ENCODE measurements around the gene PANX3. TPM values are rescaled to one million over a fixed set of nuclear protein-coding genes. Genes with fewer than 3 reads are reported as not detected.
A peak's percentile ranks its signal among the peaks of the same experiment; 100 is the strongest.

The PANX3 gene
- total RNA-seq, 1 donor from 2014 or later: not detected

DNA sequence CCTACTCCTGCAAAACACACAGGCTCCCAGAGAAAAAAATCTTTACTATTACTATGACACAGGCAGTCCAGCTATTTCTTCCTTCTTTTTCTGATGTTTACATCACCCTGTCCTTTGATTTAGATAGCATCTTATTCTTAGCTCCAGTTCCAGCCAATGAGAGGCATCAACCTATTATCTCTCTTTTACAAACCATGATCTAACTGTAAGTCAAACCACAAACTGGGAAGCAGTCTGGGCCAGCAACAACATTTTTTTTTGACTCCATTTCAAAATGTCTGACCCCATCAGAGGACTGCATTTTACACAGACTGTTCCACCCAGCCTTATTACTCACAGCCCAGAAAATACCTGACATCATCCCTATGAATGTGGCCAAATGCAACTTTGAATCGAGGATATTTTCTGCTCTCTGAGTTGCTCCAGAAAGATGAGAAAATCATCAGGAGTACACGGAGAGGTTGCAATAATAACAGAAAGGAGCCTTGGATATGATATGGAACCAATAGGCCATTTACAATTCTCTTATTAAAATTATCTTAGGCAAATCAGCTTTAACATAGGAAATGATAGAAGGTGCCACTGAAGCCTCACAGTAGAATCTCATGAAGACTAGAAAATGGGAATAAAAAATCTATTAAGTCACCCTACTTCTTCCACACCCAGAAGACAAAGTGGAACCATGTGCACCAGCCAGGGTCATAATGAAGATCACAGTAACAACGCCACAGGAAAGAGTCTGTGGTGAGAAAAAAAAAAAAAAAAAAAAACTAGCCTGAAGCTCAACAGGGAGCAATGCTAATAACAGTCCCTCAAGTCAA is 32.6 kb downstream of the PANX3 start:
- no peak for DNase-seq
- no peak for ATAC-seq (ENCODE audit: poor library complexity)
- intact Hi-C loops (cut with DNase I): loop anchor here (5.0 kb wide), 1 partner anchor 193 kb away; no protein-coding TSS in a partner anchor

DNA sequence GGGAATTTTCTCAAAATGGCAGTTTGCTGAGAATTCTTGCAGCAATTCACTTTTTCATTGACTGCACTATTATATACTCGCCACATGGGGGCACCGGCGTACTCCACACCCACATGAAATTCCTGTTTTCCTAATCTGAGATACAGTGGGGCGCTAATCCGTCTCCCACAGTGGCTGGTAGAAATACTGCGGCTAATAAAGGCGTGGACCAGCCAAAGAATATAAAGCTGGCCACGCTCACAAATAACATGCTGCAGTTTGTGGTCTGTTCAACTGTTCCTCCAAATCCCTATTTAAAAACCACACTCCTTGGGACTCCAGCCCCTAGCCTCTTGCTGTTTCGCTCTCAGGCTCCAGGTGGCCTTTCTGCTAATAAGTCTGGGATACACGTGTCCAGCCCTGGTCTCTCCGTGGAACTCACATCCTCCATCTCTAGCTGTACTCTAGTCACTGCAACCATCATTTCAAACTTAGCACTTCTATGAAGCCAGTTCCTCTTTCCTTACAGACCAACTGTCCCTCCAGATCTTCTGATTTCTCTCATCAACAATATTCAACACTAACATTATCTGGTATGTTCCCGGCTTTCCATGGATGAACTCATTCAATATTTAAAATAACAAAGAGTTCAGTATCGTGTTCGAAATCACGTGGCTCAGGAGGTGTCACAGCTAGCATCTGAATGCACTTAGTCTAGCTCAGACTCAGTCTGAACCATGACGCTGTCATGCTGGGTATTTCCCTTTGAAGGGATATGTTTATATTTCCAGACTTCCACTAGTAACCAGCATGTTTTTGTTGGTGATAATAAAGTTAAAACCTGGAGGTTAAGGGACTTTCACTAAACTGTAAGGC is 33.4 kb downstream of the PANX3 start:
- ATAC-seq (ENCODE audit: poor library complexity) (peak; percentile 90), DNase-seq (peak; percentile 46)
- intact Hi-C loops (cut with DNase I): loop anchor here (5.0 kb wide), 1 partner anchor 193 kb away; no protein-coding TSS in a partner anchor

DNA sequence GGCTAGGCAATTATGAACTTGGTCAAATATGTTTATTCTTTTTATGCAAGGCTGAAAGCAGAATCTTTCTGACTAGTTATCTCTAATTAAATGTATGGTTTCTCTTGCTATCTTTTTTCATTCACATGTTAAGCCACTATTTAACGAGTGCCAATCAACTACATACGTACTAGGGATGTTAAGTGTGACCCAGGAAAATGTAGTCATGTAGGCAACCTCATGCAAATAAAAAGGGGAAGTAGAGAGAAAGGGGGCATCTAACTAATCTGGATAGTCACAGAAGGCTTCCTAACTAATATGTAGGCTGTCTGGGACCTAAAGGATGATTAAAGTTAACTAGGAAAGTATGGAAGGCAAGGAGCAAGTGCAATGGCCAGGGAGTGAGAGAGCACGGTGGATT is 34.9 kb downstream of the PANX3 start:
- no peak for ATAC-seq (ENCODE audit: poor library complexity)
- intact Hi-C loops (cut with DNase I): no loop called here

DNA sequence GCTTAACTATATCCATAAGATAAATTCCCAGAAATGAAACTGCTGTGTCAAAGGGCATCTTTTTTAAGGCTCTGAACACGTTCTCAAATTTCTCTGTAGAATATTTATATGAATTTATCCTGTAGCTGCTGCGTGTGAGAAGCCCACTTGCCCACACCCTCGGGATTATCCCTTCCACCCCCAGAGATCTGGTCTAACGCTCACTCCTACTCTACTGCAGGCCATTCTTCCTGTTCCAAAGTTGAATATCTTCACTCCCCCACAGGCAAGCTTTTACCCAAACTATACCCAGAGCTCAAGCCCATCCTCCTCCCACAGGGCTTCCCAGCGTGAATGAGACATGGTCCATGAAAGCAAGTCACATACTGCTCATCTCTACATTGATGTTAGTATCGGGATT is 37.4 kb downstream of the PANX3 start:
- ATAC-seq (ENCODE audit: poor library complexity) (no peak), DNase-seq (no peak)
- intact Hi-C loops (cut with DNase I): no loop called here

More for the DNA sequence above, 34.9 kb downstream of the PANX3 start:
- no peak for DNase-seq

DNA sequence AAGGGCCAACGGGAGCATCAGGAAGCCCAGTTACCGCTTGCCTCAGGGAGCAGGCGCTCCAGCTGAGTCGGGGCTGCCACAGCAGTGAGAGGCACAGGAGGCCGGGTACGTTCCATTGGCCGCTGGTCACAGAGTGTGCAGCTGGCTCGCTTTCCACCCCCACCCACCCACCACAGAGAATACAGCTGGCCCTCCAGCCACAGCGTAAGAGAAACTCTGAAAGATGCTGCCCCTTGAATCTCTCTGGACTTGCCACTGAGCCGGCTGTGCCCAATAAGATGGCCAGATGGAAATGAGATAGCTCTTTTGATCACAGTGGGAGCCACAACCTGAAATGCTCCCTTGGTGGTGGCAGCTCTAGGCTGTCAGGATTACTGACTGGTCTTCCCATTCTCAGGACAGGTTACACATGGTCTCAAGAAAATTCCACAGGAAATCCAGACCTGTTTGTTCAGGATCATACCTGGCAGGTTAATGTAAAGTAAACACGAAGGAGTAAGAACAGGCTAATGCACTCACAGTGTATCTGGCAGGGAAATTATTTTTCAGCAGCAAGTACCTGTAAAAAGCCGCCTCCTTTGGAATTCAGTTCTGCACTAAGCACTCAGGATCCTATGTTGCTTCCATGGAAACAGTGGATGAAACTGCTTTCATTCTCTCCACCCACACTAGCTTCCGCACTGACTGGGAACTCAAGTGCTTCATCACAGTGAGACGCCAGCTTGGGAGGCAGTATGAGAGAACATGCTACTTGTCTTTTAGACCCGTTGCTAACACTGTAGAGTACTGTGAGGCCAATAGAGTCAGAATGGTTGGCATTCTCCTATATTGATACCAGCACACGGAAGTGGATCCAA is 45.8 kb downstream of the PANX3 start:
- DNase-seq (no peak), ATAC-seq (ENCODE audit: poor library complexity) (no peak)
- intact Hi-C loops (cut with DNase I): no loop called here

DNA sequence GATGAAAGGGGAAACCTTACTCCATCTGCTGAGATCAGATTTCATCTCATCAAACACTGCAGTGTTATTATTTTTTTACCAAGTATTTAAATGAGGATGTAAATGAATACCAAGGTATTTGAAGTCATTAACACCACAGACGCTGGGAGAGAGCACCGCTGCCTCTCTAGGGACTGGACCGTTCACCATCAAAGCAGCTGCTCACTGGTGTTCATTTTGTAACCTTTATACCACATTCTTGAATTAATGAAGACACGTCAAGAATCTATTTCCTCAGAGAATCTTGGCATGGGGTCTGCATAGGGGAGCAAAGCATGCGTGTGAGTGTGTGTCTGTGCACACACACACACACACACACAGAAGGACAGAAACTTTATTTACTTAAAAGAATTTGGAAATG is 46.7 kb downstream of the PANX3 start:
- no peak for ATAC-seq (ENCODE audit: poor library complexity)
- intact Hi-C loops (cut with DNase I): no loop called here
- no peak for DNase-seq

DNA sequence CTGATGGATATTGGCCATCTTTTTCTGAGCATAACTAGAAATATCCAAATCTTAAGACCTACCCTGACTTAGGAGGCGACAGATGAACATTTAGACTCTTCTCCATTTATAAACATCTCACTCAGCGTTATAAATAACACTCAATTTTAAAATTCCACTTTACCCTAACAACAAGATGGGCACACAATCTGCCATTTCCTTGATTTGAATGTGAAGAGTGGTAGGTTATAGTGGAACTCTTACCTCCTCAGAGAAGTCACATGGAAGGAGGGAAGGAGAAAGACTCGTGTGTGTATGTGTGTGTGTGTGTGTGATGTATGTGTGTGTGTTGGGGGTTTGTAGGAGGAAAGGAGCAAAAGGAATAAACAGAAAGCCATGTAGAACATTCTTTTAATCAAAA is 47.3 kb downstream of the PANX3 start:
- intact Hi-C loops (cut with DNase I): no loop called here
- DNase-seq (no peak), ATAC-seq (ENCODE audit: poor library complexity) (no peak)

DNA sequence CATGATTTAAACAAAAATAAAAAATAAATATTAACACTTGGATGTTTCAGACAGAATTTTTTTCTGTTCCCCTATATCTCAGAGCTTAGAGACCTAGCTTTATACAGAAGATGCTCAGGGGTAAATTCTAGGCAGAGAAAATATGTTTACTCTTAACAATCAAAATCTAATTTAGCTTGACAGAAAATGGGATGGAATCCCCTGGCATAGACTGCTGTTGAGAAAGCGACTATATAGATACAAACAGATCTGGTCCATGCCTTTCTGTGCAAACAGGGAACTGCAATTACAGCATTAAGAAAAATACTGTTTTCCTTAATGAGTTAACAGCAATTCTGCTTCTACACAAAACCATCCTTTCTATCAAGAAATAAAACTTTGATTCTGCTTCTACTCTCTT is 47.8 kb downstream of the PANX3 start:
- intact Hi-C loops (cut with DNase I): no loop called here
- no peak for DNase-seq
- ATAC-seq (ENCODE audit: poor library complexity): no peak

DNA sequence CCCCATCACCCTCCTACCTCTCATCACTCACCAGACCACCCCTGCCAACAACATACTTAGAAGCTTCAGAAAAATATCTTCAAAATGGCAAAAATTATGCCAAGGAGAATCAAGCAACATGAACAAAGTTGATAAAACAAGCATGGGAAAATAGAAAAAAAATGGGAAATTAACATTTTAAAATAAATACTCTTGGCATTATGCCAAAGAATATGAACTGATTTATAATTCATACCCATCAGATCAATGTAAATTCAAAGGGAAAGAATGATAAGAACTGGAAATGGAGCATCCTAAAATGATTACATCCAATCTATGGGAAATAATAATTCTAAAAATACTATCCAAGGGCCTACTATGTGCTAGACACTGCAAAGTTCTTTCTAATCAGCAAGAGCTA is 50.3 kb downstream of the PANX3 start:
- no peak for ATAC-seq (ENCODE audit: poor library complexity)
- no peak for DNase-seq
- intact Hi-C loops (cut with DNase I): loop anchor here (10.0 kb wide), 1 partner anchor 1213 kb away; no protein-coding TSS in a partner anchor

DNA sequence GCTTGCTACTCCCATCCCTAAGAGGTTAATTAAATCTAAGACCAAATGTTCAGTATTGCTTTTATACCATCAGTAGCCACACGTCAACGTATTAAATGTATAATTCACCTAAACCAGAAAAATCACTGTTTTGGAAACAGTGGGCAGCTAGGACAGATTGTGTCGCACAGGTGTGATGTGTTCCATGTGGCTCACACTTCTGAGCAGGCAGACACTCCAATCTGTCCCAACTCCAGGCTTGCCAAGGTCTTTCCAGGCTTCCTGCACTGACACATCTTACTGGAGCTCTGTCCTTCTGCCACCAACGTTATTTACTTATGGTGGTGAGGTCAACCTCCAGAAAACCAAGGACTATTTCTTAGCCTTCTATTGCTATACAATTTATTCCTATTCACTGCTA is 50.9 kb downstream of the PANX3 start:
- DNase-seq (no peak), ATAC-seq (ENCODE audit: poor library complexity) (no peak)
- intact Hi-C loops (cut with DNase I): loop anchor here (10.0 kb wide), 1 partner anchor 1213 kb away; no protein-coding TSS in a partner anchor

DNA sequence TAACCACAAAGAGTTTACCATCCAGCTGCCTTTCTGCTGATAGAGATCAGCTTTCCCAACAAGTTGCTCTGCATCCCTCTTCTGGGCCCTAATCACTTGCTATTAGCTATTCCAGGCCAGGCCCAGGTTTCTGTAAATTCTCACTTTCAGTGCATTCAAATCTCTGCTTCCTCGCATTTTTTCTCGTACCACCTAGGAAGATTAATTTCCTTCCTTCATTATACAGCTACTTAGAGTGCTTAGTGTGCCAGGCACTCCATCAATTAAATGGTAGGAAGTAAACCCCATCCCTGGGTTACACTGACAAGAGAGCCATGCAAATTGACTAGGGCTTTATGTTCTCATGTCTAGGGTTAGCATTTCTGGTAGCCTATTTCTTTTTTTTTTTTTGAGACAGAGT is 52.6 kb downstream of the PANX3 start:
- intact Hi-C loops (cut with DNase I): loop anchor here (10.0 kb wide), 1 partner anchor 1211 kb away; no protein-coding TSS in a partner anchor
- DNase-seq (no peak), ATAC-seq (ENCODE audit: poor library complexity) (no peak)

DNA sequence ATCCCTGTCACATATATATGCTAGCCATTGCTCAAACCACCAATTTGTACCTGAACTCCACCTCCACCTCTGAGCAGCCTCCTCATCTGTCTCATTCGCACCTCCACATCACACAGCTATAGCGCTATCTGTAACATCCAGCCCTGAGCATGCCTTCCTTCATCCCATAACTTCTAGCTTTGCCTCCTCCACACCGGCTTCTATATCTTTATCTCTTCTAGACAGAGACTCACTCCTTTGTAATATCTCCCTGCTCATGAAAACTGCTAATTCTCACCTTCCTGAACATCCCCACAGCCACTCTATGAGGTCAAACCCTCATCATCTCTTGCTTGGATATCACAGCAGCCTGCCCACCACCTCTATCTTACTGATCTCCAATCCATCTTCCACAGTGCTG is 56.4 kb downstream of the PANX3 start:
- DNase-seq (no peak), ATAC-seq (ENCODE audit: poor library complexity) (no peak)
- intact Hi-C loops (cut with DNase I): loop anchor here (10.0 kb wide), 1 partner anchor 1207 kb away; no protein-coding TSS in a partner anchor

DNA sequence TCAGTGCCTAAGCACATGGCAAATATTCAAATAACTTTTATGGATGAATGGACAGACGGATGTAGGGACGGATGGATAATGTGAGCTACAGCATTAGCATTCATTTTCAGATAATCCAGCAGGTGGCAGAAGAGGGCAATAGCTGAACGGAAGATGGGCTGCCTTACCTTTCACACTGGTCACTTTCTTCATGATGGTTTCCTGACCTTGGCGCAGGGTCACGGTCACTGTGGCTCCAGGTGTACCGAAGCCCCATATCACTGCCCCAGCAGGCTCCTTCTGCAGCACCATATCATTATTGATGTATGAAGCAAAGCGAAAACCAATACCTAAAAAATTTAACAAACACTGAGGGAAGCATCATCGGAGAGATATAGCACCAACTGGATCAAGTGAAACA is 58.0 kb downstream of the PANX3 start:
- ATAC-seq (ENCODE audit: poor library complexity): no peak
- DNase-seq: no peak
- intact Hi-C loops (cut with DNase I): loop anchor here (2.0 to 10.0 kb wide), 2 partner anchors 168 to 1206 kb away; no protein-coding TSS in a partner anchor

Other genes with a start within 250 kb of the PANX3 start
- not detected for gene OR8B2, start 226.9 kb upstream of the PANX3 start, total RNA-seq
- not detected for gene OR8B3, start 212.4 kb upstream of the PANX3 start, total RNA-seq
- gene OR8B4, start 186.6 kb upstream of the PANX3 start, total RNA-seq: not detected
- gene OR8B8, start 165.7 kb upstream of the PANX3 start, total RNA-seq: not detected
- gene OR8B12, start 67.8 kb upstream of the PANX3 start, total RNA-seq: not detected
- not detected for gene OR8A1, start 41.4 kb upstream of the PANX3 start, total RNA-seq
- gene TBRG1, start 11.4 kb downstream of the PANX3 start, total RNA-seq: 18.2 TPM
- 83.4 TPM for gene SIAE, start 62.3 kb downstream of the PANX3 start, total RNA-seq
- 2.7 TPM for gene SPA17, start 62.5 kb downstream of the PANX3 start, total RNA-seq
- 3.6 TPM for gene NRGN, start 128.5 kb downstream of the PANX3 start, total RNA-seq
- gene VSIG2, start 140.8 kb downstream of the PANX3 start, total RNA-seq: 1.2 TPM
- 39.0 TPM for gene ESAM, start 150.9 kb downstream of the PANX3 start, total RNA-seq
- gene MSANTD2, start 189.0 kb downstream of the PANX3 start, total RNA-seq: 4.0 TPM